ENCODE data around the gene ADAMTS19. TPM values are rescaled to one million over a fixed set of nuclear protein-coding genes. Genes with fewer than 3 reads are reported as not detected.

ADAMTS19 gene
- total and polyA plus RNA-seq, 9 of the 15 experiments (the other 6 are each of a cell fraction or from before 2014, with no cell fraction given), result not detected

DNA sequence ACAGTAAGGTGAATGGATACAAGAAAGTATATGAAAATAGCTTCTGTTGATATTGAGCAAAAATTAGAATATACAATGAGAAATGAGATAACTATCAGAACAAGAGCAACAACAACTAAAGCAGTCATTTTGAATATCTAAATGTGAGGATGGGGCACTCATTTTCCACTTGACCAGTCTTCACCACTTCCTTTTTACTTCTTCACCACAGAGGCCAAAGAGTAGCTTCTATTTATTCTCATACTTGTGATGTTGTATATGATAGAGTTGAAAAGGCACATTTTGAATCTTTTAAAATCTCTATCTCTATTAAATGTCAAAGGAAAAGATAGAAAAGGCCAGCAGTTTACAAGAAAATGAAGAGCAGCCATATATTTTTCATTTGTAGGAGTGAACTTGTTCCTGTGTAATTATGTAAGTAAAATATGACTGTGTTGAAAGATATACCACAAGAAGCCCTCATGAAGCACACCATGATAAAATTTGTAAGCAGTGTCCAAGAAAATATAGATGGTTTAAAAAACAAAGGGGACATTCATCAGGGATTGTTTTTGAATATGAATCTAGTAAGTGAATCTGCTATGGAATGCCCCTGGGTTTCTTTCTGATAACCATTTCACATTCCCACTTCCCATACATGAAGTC lies 39.2 kb downstream of the ADAMTS19 start (continued):
- TF ChIP-seq CEBPG (CRISPR knock-in tag; IDR thresholded peaks at IDR 0.05) (no peak), CEBPG (tag; conservative IDR thresholded peaks at IDR 0.05 in 1 of 2, IDR thresholded peaks at IDR 0.05 in 1 of 2) (no peak), ZNF717 (CRISPR knock-in tag; IDR thresholded peaks at IDR 0.05) (no peak), STAT5B (CRISPR knock-in tag; IDR thresholded peaks at IDR 0.05) (no peak), KAT2B (IDR thresholded peaks at IDR 0.05; ENCODE audit: low read depth, low read length) (no peak), HOXB6 (CRISPR knock-in tag; IDR thresholded peaks at IDR 0.05; ENCODE audit: borderline replicate concordance) (no peak)
- TF ChIP-seq, protein P1, sequence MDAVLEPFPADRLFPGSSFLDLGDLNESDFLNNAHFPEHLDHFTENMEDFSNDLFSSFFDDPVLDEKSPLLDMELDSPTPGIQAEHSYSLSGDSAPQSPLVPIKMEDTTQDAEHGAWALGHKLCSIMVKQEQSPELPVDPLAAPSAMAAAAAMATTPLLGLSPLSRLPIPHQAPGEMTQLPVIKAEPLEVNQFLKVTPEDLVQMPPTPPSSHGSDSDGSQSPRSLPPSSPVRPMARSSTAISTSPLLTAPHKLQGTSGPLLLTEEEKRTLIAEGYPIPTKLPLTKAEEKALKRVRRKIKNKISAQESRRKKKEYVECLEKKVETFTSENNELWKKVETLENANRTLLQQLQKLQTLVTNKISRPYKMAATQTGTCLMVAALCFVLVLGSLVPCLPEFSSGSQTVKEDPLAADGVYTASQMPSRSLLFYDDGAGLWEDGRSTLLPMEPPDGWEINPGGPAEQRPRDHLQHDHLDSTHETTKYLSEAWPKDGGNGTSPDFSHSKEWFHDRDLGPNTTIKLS (IDR thresholded peaks at IDR 0.05; ENCODE audit: borderline replicate concordance, low read depth), result no peak

DNA sequence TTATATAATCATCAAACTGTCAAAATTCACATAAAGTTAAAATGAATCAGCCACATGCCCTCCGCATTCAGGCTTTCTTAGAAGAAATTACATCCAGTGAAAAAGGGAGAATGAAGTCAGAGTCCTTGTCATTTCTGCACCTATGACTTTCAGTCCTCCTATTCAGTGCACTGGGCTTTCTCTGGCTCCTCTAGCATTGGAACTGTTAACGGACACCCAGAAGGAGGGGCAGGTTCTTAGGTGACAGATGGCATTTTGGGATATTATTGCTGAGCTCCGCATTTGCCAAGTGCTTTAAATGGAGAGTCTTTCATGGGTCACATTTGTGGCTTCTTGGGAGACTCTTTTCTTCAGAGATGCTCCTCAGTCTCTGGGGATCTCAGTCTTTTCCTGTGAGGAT lies 40.0 kb downstream of the ADAMTS19 start:
- no peaks in the 10 kb centered on the region for H3K36me3 ChIP-seq (ENCODE audit: control insufficient read depth, insufficient read depth, low read length)
- H3K9ac ChIP-seq (ENCODE audit: insufficient read depth in 1 of 2, low read depth in 2 of 2, low read length in 2 of 2), result no peak overlapping the region
- H2AFZ ChIP-seq (ENCODE audit: low read depth, low read length), result no peak overlapping the region
- no peak overlapping the region for H3K4me3 ChIP-seq
- H3K9me3 ChIP-seq (replicated peaks; ENCODE audit: control insufficient read depth, insufficient read depth, low read depth, low read length), result no peaks in the 10 kb centered on the region; the same call in 1 of the 2 replicates
- intact Hi-C loops (cut with micrococcal nuclease), result no loop called here
- ATAC-seq, result no peak
- H3K27me3 ChIP-seq (ENCODE audit: control insufficient read depth in 2 of 2, insufficient read depth in 2 of 2, low read length in 2 of 2), result no peaks in the 10 kb centered on the region
- no TSS peak for BruUV-seq (replicated peaks)
- FAIRE-seq, result no peak
- ChIA-PET POLR2A (no interaction called here), CTCF (ENCODE audit: low intra/inter-chr PET ratio) (no interaction called here)
- no peak overlapping the region for H3K4me2 ChIP-seq (ENCODE audit: insufficient read depth, low read length)
- H3K4me1 ChIP-seq (replicated peaks in 1 of 2; ENCODE audit: control insufficient read depth in 2 of 2, insufficient read depth in 2 of 2, low read length in 2 of 2), result no peaks in the 10 kb centered on the region
- H4K20me1 ChIP-seq (replicated peaks; ENCODE audit: control insufficient read depth, insufficient read depth, low read length), result no peaks in the 10 kb centered on the region
- H3K9me1 ChIP-seq (ENCODE audit: control insufficient read depth, insufficient read depth, low read length), result no peaks in the 10 kb centered on the region
- DNase-seq (ENCODE audit: extremely low read depth in 1 of 4, low spot score in 3 of 4), result no peak
- H3K27ac ChIP-seq (ENCODE audit: extremely low read depth, low read depth, low read length), result no peak overlapping the region
- 0% methylated on average over 3 of the region's 3 CpGs for WGBS (ENCODE audit: insufficient coverage, low coverage, missing lambda C conversion rate)
- no peaks in the 10 kb centered on the region for H3K79me2 ChIP-seq (ENCODE audit: control insufficient read depth, insufficient read depth, low read length)
- in situ Hi-C loops (cut with MboI), result no loop called here
- TF ChIP-seq ZNF143 (CRISPR knock-in tag; IDR thresholded peaks at IDR 0.05) (no peak), ZFX (CRISPR knock-in tag; IDR thresholded peaks at IDR 0.05) (no peak), ERF (CRISPR knock-in tag; IDR thresholded peaks at IDR 0.05) (no peak), TEAD4 (IDR thresholded peaks at IDR 0.05; ENCODE audit: low read length) (no peak), TEAD4 (CRISPR knock-in tag; IDR thresholded peaks at IDR 0.05; ENCODE audit: borderline replicate concordance) (no peak), YBX1 (IDR thresholded peaks at IDR 0.05) (no peak)
- TF ChIP-seq, protein P2, sequence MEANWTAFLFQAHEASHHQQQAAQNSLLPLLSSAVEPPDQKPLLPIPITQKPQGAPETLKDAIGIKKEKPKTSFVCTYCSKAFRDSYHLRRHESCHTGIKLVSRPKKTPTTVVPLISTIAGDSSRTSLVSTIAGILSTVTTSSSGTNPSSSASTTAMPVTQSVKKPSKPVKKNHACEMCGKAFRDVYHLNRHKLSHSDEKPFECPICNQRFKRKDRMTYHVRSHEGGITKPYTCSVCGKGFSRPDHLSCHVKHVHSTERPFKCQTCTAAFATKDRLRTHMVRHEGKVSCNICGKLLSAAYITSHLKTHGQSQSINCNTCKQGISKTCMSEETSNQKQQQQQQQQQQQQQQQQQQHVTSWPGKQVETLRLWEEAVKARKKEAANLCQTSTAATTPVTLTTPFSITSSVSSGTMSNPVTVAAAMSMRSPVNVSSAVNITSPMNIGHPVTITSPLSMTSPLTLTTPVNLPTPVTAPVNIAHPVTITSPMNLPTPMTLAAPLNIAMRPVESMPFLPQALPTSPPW (CRISPR knock-in tag; IDR thresholded peaks at IDR 0.05), result no peak
- TF ChIP-seq, protein P3, sequence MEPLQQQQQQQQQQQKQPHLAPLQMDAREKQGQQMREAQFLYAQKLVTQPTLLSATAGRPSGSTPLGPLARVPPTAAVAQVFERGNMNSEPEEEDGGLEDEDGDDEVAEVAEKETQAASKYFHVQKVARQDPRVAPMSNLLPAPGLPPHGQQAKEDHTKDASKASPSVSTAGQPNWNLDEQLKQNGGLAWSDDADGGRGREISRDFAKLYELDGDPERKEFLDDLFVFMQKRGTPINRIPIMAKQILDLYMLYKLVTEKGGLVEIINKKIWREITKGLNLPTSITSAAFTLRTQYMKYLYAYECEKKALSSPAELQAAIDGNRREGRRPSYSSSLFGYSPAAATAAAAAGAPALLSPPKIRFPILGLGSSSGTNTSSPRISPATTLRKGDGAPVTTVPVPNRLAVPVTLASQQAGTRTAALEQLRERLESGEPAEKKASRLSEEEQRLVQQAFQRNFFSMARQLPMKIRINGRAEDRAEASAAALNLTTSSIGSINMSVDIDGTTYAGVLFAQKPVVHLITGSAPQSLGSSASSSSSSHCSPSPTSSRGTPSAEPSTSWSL (CRISPR knock-in tag; IDR thresholded peaks at IDR 0.05; ENCODE audit: borderline replicate concordance), result no peak
- TF ChIP-seq, protein P4, sequence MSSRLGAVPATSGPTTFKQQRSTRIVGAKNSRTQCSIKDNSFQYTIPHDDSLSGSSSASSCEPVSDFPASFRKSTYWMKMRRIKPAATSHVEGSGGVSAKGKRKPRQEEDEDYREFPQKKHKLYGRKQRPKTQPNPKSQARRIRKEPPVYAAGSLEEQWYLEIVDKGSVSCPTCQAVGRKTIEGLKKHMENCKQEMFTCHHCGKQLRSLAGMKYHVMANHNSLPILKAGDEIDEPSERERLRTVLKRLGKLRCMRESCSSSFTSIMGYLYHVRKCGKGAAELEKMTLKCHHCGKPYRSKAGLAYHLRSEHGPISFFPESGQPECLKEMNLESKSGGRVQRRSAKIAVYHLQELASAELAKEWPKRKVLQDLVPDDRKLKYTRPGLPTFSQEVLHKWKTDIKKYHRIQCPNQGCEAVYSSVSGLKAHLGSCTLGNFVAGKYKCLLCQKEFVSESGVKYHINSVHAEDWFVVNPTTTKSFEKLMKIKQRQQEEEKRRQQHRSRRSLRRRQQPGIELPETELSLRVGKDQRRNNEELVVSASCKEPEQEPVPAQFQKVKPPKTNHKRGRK (tag; IDR thresholded peaks at IDR 0.05), result no peak

Measured in K562 (cell line).